Endodermal cell (in vitro differentiated cells): ENCODE measurements around the gene UTP4. TPM values are rescaled to one million over a fixed set of nuclear protein-coding genes. Genes with fewer than 3 reads are reported as not detected.

Experiments
- DNase-seq: peaks from one replicate; pipeline ENCODE4 v3.0.0-alpha.2; 2017
- H3K27ac ChIP-seq: 2 replicates; pipeline ENCODE4 v1.5.1; 2013; ENCODE audit warnings: mild to moderate bottlenecking, low read depth, low read length, moderate library complexity
- H3K27me3 ChIP-seq: 2 replicates; pipeline ENCODE4 v1.6.1; 2013; ENCODE audit warnings: mild to moderate bottlenecking, low read length, moderate library complexity; ENCODE audit not compliant: insufficient read depth, control insufficient read depth, poor library complexity, severe bottlenecking
- H3K36me3 ChIP-seq: 2 replicates; pipeline ENCODE4 v1.7.0; 2013; ENCODE audit warnings: mild to moderate bottlenecking, low read length, moderate library complexity; ENCODE audit not compliant: control insufficient read depth, insufficient read depth
- H3K4me1 ChIP-seq: one replicate; pipeline ENCODE4 v1.7.0; 2013; ENCODE audit warnings: low read length; ENCODE audit not compliant: control insufficient read depth, insufficient read depth
- H3K4me3 ChIP-seq: 2 replicates; pipeline ENCODE4 v1.5.1; 2013; ENCODE audit warnings: mild to moderate bottlenecking, low read length, moderate library complexity
- H3K9ac ChIP-seq: 2 replicates; pipeline ENCODE4 v1.6.1; 2013; ENCODE audit warnings: mild to moderate bottlenecking, low read length, moderate library complexity; ENCODE audit not compliant: poor library complexity, severe bottlenecking; ENCODE audit errors: extremely low read depth
- H3K9me3 ChIP-seq: 2 replicates; pipeline ENCODE4 v1.6.1; 2013; ENCODE audit warnings: mild to moderate bottlenecking, low read length, moderate library complexity; ENCODE audit not compliant: control insufficient read depth
- H3K27ac Mint-ChIP-seq: 2 replicates; pipeline ENCODE4 v1.8.0; 2020; ENCODE audit warnings: mixed read lengths
- H3K27me3 Mint-ChIP-seq: 2 replicates; pipeline ENCODE4 v1.8.0; 2021; ENCODE audit warnings: mild to moderate bottlenecking, mixed read lengths; ENCODE audit not compliant: insufficient read depth
- H3K36me3 Mint-ChIP-seq: 2 replicates; pipeline ENCODE4 v1.8.0; 2020; ENCODE audit warnings: low read depth, mixed read lengths
- H3K4me1 Mint-ChIP-seq: 2 replicates; pipeline ENCODE4 v1.8.0; 2020; ENCODE audit warnings: mixed read lengths
- H3K4me3 Mint-ChIP-seq: 2 replicates; pipeline ENCODE4 v1.8.0; 2020; ENCODE audit warnings: mild to moderate bottlenecking, moderate library complexity, mixed read lengths
- H3K9me3 Mint-ChIP-seq: 2 replicates; pipeline ENCODE4 v1.8.0; 2020; ENCODE audit warnings: mild to moderate bottlenecking, mixed read lengths
- CTCF ChIP-seq: fragments of 200-600 bp; sonication (generic); conservative IDR thresholded peaks from 2 replicates; pipeline ENCODE4 v1.5.0; 2021; ENCODE audit warnings: antibody characterized with exemption, mild to moderate bottlenecking
- WGBS, 2 experiments: methylation state at CpG; one replicate each; pipeline versions ENCODE4 v1.1.5 to v1.1.7; 2013; ENCODE audit warnings: missing lambda C conversion rate in 2 of 2, mixed read lengths in 1 of 2; ENCODE audit not compliant: insufficient coverage in 1 of 2, insufficient read length in 1 of 2; 5-methylcytosine and 5-hydroxymethylcytosine counted together
- total RNA-seq, 2 donors: library from RNA; stranded (reverse); fragmentation: NEBNext Ultra II Directional in 1 of 2; extraction: Animal tissue kit (Norgen Biotek cat#: 25700) in 1 of 2; gene quantifications; 2 replicates in 1 of 2; 3 replicates in 1 of 2; pipeline ENCODE4 v1.2.1, GENCODE V29; 2021

Gene UTP4
- total RNA-seq, 2 donors from 2014 or later = 44.1 to 45.3 TPM

DNA sequence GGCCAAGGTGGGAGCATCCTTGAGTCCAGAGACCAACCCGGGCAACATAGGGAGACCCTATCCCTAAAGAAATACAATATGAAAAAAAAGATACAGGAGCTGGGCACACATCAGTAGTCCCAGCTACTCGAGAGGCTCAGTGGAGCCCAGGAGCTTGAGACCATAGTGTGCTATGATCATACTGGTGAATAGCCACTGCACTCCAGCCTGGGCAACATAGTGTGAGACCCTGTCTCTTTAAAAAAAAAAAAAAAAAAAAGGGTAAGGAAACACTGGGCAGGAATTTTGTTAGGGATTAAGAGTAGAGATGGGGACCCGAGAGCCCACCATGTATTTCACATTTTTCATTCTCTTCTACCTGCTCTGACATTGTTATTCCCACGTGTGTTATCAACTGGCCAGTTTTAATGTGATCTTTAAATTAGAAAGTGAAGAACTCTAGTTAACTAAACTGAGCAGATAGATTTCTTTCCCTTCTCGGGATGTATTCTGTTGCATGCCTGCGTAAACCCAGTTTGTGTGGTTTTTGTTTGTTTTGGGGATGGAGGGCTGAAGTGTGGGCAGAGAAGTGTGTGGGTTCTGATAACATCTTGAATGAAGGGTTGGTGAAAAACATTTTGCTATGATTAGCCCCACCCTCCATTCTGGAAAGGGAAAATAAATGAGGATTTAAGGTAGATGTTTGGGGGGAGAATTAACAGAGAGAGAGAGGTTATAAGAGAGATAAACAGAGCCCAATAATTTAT, 37.3 kb downstream of the UTP4 start:
- no peak overlapping the region for H3K9ac ChIP-seq
- peaks cover 41% of the 10 kb centered on the region for H3K36me3 ChIP-seq
- Mint-ChIP-seq H3K4me3 (no peak overlapping the region), H3K36me3 (peaks cover 37% of the 10 kb centered on the region), H3K9me3 (no peaks in the 10 kb centered on the region), H3K27me3 (no peaks in the 10 kb centered on the region), H3K27ac (peak overlapping the region; percentile 29), H3K4me1 (peaks cover 15% of the 10 kb centered on the region)
- H3K4me1 ChIP-seq = no peaks in the 10 kb centered on the region
- no peak overlapping the region for H3K27ac ChIP-seq
- no peak for DNase-seq
- H3K9me3 ChIP-seq = no peaks in the 10 kb centered on the region
- H3K27me3 ChIP-seq = no peaks in the 10 kb centered on the region
- 87% methylated on average over 3 to 5 of the region's 6 CpGs for WGBS, 2 experiments
- TF ChIP-seq CTCF = no peak
- peak overlapping the region; percentile 20 for H3K4me3 ChIP-seq

DNA sequence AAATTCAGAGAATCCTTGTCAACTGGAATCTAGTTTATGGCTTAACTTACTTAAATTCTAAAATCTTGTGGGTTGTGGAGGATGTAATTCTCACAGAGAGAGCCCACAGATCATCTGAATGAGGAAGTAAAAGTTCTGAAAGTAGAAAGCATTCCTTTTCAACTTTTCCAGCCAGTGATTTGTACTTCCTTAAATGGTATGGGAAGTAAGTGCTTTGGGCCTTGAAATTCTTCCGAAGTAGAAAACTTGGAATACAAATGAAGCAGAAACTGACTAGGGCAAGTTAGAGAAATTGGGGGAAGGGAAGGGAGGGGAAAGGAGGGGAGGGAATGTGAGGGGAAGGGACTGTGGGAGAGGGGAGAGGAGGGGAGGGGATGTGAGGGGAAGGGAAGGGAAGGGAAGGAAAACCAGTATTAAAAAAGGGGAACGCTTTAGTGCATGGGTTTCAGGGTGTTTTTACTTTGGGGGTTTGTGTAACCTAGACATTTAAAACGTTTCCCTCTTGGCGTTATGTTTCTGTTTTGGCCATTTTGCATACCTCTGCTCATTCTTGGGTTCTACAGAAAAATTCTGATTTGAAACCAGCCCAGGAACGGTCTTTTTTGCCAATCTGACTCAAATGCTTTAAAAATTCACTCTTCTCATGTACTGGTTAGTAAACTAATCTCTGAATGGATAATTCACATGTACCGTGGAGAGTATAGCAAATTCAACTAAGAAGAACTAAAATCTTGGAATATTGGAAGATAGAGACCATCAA, 39.1 kb downstream of the UTP4 start:
- Mint-ChIP-seq H3K27ac (no peak overlapping the region), H3K27me3 (no peaks in the 10 kb centered on the region), H3K4me1 (peaks cover 15% of the 10 kb centered on the region), H3K9me3 (no peaks in the 10 kb centered on the region), H3K36me3 (peaks cover 23% of the 10 kb centered on the region), H3K4me3 (no peak overlapping the region)
- WGBS, 2 experiments = 84 to 86% methylated on average over 4 to 6 of the region's 6 CpGs
- DNase-seq = no peak
- no peaks in the 10 kb centered on the region for H3K4me1 ChIP-seq
- H3K27me3 ChIP-seq = no peaks in the 10 kb centered on the region
- no peak for TF ChIP-seq CTCF
- H3K27ac ChIP-seq = peak overlapping the region; percentile 41
- peaks cover 25% of the 10 kb centered on the region for H3K36me3 ChIP-seq
- H3K9ac ChIP-seq = no peak overlapping the region
- H3K4me3 ChIP-seq = no peak overlapping the region
- no peaks in the 10 kb centered on the region for H3K9me3 ChIP-seq

DNA sequence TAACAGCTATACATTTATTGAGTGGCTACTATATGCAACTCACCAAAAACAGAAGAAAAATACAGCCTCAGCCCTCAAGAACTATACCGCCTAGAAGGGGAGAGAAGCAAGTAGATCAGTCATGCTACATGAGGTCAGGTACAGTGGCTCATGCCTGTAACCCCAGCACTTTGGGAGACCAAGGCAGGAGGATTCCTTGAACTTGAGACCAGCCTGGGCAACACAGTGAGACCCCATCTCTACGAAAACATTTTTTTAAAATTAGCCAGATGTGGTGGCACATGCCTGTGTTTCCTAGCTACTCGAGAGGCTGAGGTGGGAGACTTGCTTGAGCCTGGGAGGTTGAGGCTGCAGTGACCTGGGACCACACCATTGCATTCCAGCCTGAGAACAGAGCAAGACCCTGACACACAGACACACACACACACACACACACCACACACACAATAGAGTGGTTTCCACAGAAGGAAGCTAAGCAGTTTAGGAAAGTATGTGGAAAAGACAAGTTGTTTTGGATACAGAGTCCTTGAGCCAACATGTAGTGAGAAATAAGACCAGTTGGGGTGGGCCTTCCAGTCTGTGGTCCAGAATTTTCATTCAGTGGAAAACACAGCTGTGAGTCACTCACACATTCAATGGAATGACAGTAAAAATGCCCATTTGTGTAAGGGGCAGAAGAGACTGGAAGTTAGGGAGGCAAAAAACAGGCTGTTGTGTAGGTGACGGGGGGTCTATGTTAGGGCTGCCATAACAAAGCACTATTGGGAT, 43.8 kb downstream of the UTP4 start:
- no peak overlapping the region for H3K4me3 ChIP-seq
- 89 to 97% methylated on average over 3 to 4 of the region's 4 CpGs for WGBS, 2 experiments
- H3K9me3 ChIP-seq = no peaks in the 10 kb centered on the region
- DNase-seq = no peak
- H3K36me3 Mint-ChIP-seq = peaks cover 2% of the 10 kb centered on the region
- H3K9me3 Mint-ChIP-seq = no peaks in the 10 kb centered on the region
- H3K9ac ChIP-seq = no peak overlapping the region
- H3K36me3 ChIP-seq = peaks cover 4% of the 10 kb centered on the region
- H3K27me3 Mint-ChIP-seq = no peaks in the 10 kb centered on the region
- TF ChIP-seq CTCF = no peak
- H3K27me3 ChIP-seq = no peaks in the 10 kb centered on the region
- H3K27ac ChIP-seq = no peak overlapping the region
- peaks cover 8% of the 10 kb centered on the region for H3K4me1 Mint-ChIP-seq
- H3K4me3 Mint-ChIP-seq = no peak overlapping the region
- H3K27ac Mint-ChIP-seq = no peak overlapping the region
- no peaks in the 10 kb centered on the region for H3K4me1 ChIP-seq
